NCI-H1048 (cell line): ENCODE measurements around the gene FGG.

Source experiments
- DNase-seq: peaks from one replicate; lab custom pipeline; 2025; lab: John Stamatoyannopoulos, UW

FGG gene

DNA sequence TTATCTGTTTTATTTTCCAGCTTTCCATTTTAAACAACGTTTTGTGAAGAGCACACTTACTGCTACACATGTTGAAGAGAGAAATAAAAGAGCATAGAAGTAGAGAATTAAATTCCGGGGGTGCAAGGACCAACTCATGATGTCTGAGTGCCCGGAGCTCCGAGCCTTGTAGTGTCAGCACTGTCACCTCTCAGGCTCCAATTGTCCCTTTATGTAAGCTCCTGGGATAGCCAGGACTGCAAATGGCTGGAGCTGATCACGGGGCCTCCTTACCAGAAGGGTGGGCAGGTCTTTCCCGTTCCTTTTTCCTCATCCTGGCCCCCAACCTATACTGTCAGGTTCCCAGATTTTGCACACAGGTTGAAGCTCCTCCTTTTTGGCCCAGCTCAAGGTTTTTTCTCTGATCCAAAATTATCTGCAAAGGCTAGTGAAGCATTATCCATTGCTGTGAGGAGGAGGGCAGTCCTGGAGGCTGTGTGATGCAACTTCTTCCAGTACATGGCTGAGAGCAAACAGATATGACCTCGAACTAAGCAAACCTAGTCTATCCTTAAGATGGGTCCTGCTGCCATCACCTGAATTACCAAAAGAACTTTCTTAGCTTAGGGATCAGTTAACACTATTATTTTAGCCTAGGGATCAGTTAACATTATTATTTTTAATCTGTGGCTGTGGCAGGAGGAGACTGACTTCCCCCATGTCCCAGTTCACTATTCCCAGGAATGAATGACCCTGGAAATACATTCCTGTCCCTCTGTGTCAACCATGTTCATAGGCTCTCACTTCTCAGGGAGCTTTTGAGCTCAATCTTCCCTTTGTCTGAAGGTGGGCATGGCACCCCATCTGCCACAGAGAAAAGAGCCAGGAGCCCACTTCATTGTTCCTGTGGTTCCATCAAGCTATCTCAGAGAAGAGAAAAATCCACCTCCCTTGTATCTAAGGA lies at the start of gene FGG:
TSS of gene FGG (minus strand) at position 185 of the 943 bp plus-strand sequence. CDS start at position 138, 47 bp downstream.
- DNase-seq: no peak

- DNase-seq: no peak
Observed at GRCh38 chr4:154660052-154660451, 47.6 kb upstream of the FGG start.

GRCh38 chr4:154658680-154659405 lies 46.4 kb upstream of the FGG start:
- no peak for DNase-seq

GRCh38 chr4:154643493-154643892 lies 31.0 kb upstream of the FGG start:
- DNase-seq: no peak

DNA sequence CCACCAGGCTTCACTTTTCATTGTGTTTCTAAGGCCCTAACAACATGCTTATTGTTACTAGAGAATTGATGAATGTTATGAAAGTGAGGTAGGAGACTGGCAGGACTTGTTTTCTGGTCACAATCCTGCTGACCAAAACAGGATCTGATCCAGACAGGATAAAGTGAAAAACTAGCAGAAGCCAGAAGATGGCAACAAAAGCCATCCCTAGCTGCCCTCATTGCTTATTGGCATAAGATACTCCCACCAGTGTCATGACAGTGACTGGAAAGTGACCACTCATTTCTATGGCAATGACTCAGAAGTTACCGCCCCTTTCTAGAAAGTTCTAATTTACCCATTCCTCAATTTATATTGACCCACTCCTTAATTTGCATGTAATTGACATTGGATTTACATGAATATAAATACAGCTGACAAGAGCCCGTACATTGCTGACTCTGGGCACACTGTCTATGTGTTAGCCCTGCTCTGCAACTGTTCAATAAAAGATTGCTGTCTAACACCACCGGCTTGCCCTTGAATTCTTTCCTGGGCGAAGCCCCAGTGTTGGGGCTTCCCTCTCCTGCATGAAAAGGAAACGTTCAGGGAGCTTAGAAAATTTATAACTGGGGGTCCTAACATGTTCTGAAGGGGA lies 30.0 kb upstream of the FGG start:
- peak; percentile 1 for DNase-seq

DNA sequence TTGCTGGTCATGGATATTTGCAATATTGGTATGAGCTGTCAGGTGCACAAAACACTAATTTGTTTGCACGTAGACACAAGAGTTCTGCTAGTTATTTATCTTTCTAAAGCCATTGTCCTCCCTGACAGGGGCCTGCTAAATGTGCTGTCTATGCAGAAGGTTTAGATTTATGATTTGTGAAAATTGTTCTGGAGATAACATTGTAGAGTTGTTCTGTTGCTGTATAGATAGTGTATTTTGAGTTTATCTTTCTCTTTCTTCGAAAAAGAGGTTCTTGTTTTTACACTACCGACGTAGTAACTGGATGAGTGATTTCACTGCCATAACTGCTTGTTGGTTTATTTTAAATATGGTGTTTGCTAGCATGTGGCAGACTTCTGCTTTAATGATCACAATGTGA lies 28.5 kb upstream of the FGG start:
- no peak for DNase-seq

DNA sequence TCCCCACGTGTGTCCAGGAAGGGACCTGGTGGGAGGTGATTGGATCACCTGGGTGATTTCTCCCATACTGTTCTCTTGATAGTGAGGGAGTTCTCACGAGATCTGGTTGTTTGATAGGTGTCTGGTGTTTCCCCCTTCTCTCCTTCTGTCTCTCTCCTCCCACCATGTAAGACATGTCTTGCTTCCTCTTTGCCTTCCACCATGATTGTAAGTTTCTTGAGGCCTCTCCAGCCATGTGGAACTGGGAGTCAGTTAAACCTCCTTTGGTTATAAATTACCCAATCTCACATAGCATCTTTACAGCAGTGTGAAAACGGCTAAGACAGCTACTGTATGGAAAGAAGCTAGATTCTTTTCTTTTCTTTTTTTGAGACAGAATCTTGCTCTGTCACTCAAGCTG lies 21.6 kb upstream of the FGG start:
- no peak for DNase-seq

- no peak for DNase-seq
Observed at GRCh38 chr4:154631828-154632227, 19.4 kb upstream of the FGG start.

DNA sequence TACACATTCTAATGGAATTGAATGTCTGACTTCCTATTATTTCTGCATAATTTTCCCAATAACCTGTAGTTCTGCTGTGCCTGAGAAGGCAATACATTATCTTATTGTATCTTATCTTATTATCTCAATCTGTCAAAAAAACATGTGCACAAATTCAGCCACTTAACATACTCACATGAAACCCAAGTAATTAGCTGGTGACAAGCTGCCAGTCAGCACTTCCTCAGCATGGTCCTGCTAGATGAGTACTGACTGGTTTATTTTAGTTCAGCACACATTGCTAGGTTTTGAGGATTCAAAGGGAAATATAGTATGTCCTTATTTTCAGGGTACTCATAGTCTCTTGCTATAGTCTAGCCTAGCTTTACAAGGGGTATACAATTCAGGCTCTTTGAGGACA lies 17.9 kb upstream of the FGG start:
- DNase-seq: no peak

GRCh38 chr4:154626793-154627484 lies 14.5 kb upstream of the FGG start:
- DNase-seq: no peak

GRCh38 chr4:154625971-154626370 lies 13.5 kb upstream of the FGG start:
- no peak for DNase-seq

DNA sequence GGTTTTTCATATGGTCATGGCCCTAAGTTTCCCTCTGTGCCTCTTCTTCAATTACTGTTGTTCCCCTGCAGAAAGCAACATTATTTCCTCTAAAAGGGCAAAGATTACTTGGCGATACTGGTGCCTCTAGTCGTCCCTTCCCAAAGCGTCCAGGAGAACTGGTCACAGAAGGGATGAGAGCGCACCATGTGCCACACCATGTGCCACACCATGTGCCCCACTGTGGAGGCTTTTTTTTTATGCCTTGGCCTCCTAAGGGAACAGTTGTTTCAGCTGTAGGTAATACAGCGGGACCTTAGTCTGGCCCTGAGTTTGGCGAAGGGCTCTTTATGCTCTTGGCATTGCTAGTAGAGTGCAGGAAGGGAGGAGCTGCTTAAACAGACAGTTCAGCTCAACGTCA lies 11.5 kb upstream of the FGG start:
- no peak for DNase-seq

GRCh38 chr4:154623436-154623835 lies 11.0 kb upstream of the FGG start:
- DNase-seq: no peak

GRCh38 chr4:154622598-154622997 lies 10.1 kb upstream of the FGG start:
- no peak for DNase-seq

DNA sequence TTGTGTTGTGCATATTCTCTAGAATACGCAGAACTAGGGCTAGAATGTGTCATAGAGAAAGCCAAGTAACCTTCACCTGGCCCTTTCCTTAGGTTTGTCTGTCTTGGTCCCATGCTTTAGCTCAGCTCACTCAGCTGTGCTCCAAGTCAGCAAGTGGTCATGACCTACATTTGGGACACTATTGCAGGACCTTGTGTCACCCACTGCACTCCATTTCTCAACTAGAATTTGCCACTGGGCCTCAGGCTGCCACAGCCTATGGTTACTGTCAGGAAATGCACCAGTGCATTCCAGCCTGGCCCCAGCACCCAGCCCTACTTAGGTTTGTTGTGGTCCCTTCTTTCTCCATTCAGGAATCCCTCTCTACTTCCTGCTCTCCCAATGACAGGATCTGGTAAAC lies 7.7 kb upstream of the FGG start:
- no peak for DNase-seq

GRCh38 chr4:154618708-154619315 lies 6.4 kb upstream of the FGG start:
- DNase-seq: peak; percentile 13

DNA sequence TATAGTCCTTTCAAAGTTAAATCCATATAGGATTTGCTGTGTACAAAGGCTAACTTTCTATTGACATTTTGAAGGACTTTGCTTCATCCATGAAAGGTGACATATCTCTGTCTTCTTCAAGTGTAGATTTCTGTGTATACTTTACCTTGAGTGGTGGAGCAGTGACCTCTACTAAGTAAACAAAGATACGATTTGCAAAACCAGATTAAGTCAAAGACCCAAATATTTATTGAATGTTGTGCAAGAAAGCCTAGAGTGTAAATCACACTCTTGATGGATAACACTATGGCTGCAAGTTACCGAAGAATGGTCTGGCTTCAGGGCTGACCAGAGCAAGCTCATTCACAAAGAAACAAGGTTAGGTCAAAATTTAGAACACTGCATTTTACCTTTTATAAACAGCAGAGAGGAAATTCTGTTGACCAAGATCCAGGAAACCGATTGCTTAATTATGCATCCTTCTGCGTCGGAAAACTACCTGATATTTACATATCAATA lies 5.4 kb upstream of the FGG start:
- DNase-seq: no peak

DNA sequence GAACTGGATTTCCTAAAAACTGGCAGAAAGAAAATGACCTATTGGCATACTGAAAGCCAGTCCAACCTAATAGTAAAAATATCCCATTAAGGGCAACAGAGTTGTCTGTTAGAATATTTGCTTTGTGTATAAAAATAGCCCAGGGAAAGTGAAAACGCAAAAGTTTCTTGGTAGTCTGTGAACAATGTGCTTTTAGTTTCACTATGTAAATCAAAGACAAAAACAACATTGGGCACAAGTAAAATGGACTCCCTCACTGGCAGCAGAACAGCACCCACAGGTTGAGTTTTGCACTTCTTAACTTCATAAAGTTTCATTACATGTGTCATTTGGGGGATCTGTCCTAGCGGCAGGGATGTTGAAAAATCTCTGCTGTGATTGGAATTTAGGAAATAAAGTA lies 4.3 kb upstream of the FGG start:
- no peak for DNase-seq

DNA sequence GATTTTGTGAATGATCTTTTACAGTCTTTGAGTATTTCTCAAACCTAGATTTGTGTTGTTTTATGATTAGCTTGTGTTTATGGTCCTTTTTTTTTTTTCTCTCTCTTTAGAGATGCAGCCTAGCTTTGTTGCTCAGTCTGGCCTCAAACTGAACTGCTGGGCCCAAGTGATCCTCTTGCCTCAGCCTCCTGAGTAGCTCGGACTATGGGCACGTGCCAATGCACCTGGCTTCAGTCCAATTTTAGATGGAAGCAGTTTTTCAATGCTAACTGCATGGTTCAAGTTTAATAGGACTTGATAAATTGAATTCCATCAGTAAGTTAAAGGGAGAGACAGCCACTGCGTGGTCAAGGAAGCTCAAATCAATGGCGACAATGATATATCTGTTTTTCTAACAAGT lies 3.8 kb upstream of the FGG start:
- DNase-seq: no peak

DNA sequence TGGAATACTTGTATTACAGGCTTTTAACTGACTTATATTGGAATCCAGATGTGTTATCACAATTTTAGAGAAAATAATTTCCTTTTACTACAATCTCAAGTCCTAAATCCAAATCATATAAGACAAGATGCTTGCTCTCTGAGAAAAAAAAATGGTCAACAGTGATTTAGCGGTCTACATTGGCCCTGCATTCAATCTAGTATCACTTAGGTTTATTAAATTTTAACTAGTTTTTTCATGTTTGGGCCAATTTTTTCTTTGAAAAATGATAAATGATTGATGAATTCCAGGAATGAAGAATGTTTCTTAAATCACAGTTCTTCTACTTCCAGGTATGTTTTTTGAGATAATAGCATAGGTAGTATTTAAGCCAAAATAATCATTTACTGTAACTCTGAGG lies 2.8 kb upstream of the FGG start:
- DNase-seq: no peak

- no peak for DNase-seq
Observed at GRCh38 chr4:154614306-154614705, 1.9 kb upstream of the FGG start.

DNA sequence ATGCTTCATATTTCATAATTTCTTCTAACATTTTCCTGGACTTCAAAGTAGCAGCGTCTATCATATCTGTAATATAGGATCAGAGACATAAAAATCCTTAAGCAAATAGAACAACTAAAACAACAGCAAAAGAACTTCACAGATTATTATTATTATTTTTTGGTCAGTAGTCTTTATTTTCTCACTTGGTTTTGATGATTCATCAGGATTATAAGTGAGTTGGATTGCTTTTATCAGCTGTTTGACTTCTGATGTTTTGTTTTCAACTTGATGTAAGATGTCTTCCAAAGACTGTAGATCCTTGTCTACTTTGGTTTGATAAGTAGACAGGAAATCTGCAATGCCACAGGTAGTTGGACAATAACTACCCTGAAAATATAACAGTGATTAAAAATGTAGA lies 623 bp downstream of the FGG start:
- no peak for DNase-seq
